ENCODE results near the gene STAM. TPM values are rescaled to one million over a fixed set of nuclear protein-coding genes. Genes with fewer than 3 reads are reported as not detected.

The STAM gene
- total and polyA plus RNA-seq, 7 donors: 5.4 to 19.3 (median 13.7) TPM

- H3K4me1 ChIP-seq: no peaks in the 10 kb centered on the region
- intact Hi-C loops (cut with DNase I): no loop called here
- no peaks in the 10 kb centered on the region for H3K36me3 ChIP-seq
- no peak overlapping the region for H3K27ac ChIP-seq
- no peak for TF ChIP-seq POLR2AphosphoS5 (IDR thresholded peaks at IDR 0.05)
- no peak for TF ChIP-seq POLR2A (IDR thresholded peaks at IDR 0.05)
- TF ChIP-seq EP300 (IDR thresholded peaks at IDR 0.05): no peak
- no peak for TF ChIP-seq CTCF (IDR thresholded peaks at IDR 0.05)
- no peaks in the 10 kb centered on the region for H3K9me3 ChIP-seq
- no peak for DNase-seq
- H3K4me3 ChIP-seq: no peak overlapping the region
- 88 to 91% methylated on average over 8 of the region's 8 CpGs for WGBS, 2 donors
- H3K27me3 ChIP-seq: no peaks in the 10 kb centered on the region
These were observed 86.7 kb downstream of the STAM start for GRCh38 chr10:17730667-17731066.

- no peaks in the 10 kb centered on the region for H3K36me3 ChIP-seq
- H3K27ac ChIP-seq: no peak overlapping the region
- H3K9me3 ChIP-seq: no peaks in the 10 kb centered on the region
- WGBS, 2 donors: 11 to 66% methylated on average over 4 of the region's 4 CpGs
- intact Hi-C loops (cut with DNase I): no loop called here
- no peak for TF ChIP-seq CTCF (IDR thresholded peaks at IDR 0.05)
- TF ChIP-seq EP300 (IDR thresholded peaks at IDR 0.05): no peak
- TF ChIP-seq POLR2A (IDR thresholded peaks at IDR 0.05): no peak
- TF ChIP-seq POLR2AphosphoS5 (IDR thresholded peaks at IDR 0.05): no peak
- H3K4me3 ChIP-seq: no peak overlapping the region
- no peaks in the 10 kb centered on the region for H3K4me1 ChIP-seq
- no peaks in the 10 kb centered on the region for H3K27me3 ChIP-seq
- no peak for DNase-seq
These were observed 87.5 kb downstream of the STAM start for GRCh38 chr10:17731331-17732020.

GRCh38 chr10:17733620-17734019 is 89.7 kb downstream of the STAM start:
- H3K4me1 ChIP-seq: peaks cover 0 to 9% (median 3%) of the 10 kb centered on the region in 4 donors
- H3K27ac ChIP-seq: no peak overlapping the region
- no peaks in the 10 kb centered on the region for H3K36me3 ChIP-seq
- DNase-seq: no peak
- 96 to 97% methylated on average over 6 of the region's 6 CpGs for WGBS, 2 donors
- no peak overlapping the region for H3K4me3 ChIP-seq
- H3K9me3 ChIP-seq: no peaks in the 10 kb centered on the region
- intact Hi-C loops (cut with DNase I): no loop called here
- no peak for TF ChIP-seq EP300 (IDR thresholded peaks at IDR 0.05)
- no peak for TF ChIP-seq POLR2AphosphoS5 (IDR thresholded peaks at IDR 0.05)
- TF ChIP-seq POLR2A (IDR thresholded peaks at IDR 0.05): no peak
- no peak for TF ChIP-seq CTCF (IDR thresholded peaks at IDR 0.05)
- no peaks in the 10 kb centered on the region for H3K27me3 ChIP-seq

GRCh38 chr10:17734432-17735080 is 90.6 kb downstream of the STAM start:
- WGBS, 2 donors: 89 to 94% methylated on average over 9 of the region's 9 CpGs
- no peak overlapping the region for H3K27ac ChIP-seq
- intact Hi-C loops (cut with DNase I): no loop called here
- no peaks in the 10 kb centered on the region for H3K36me3 ChIP-seq
- no peaks in the 10 kb centered on the region for H3K9me3 ChIP-seq
- TF ChIP-seq POLR2AphosphoS5 (IDR thresholded peaks at IDR 0.05): no peak
- no peak overlapping the region for H3K4me3 ChIP-seq
- no peaks in the 10 kb centered on the region for H3K27me3 ChIP-seq
- no peak for DNase-seq
- peaks cover 0 to 9% (median 3%) of the 10 kb centered on the region in 4 donors for H3K4me1 ChIP-seq

GRCh38 chr10:17735166-17735941 is 91.4 kb downstream of the STAM start:
- WGBS, 2 donors: 76 to 84% methylated on average over 15 of the region's 15 CpGs
- Histone ChIP-seq H3K4me1 (peaks cover 0 to 9% (median 3%) of the 10 kb centered on the region in 4 donors), H3K4me3 (no peak overlapping the region), H3K27ac (no peak overlapping the region), H3K36me3 (no peaks in the 10 kb centered on the region), H3K9me3 (no peaks in the 10 kb centered on the region), H3K27me3 (no peaks in the 10 kb centered on the region)
- intact Hi-C loops (cut with DNase I): no loop called here
- TF ChIP-seq EP300 (IDR thresholded peaks at IDR 0.05) (no peak), CTCF (IDR thresholded peaks at IDR 0.05) (no peak), POLR2AphosphoS5 (IDR thresholded peaks at IDR 0.05) (no peak), POLR2A (IDR thresholded peaks at IDR 0.05) (no peak)
- no peak for DNase-seq
